Measurements from ENCODE around the gene RNF121.
"Not testable (repeated sequence)": the region's sequence is repeated elsewhere in the genome, so short reads cannot be mapped to it uniquely, and the experiment has no call there.

DNA sequence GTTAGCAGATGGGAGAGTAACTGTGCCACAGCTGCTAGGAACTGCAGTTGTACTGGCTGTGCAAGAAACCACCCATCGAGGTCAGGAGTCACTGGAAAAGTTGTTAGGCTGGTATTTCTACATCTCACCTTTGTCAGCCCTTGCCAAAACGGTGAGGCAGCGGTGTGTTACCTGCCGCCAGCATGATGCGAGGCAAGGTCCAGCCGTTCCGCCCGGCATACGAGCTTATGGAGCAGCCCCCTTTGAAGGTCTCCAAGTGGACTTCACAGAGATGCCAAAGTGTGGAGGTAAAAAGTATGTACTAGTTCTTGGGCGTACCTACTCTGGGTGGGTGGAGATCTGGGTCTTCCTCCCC is 16.9 kb upstream of the RNF121 start:
- TF ChIP-seq POLR2A (IDR thresholded peaks at IDR 0.05): not testable (repeated sequence)
- TF ChIP-seq, protein P1, sequence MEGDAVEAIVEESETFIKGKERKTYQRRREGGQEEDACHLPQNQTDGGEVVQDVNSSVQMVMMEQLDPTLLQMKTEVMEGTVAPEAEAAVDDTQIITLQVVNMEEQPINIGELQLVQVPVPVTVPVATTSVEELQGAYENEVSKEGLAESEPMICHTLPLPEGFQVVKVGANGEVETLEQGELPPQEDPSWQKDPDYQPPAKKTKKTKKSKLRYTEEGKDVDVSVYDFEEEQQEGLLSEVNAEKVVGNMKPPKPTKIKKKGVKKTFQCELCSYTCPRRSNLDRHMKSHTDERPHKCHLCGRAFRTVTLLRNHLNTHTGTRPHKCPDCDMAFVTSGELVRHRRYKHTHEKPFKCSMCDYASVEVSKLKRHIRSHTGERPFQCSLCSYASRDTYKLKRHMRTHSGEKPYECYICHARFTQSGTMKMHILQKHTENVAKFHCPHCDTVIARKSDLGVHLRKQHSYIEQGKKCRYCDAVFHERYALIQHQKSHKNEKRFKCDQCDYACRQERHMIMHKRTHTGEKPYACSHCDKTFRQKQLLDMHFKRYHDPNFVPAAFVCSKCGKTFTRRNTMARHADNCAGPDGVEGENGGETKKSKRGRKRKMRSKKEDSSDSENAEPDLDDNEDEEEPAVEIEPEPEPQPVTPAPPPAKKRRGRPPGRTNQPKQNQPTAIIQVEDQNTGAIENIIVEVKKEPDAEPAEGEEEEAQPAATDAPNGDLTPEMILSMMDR (IDR thresholded peaks at IDR 0.05): not testable (repeated sequence)
